ENCODE data around the gene ZBTB12. TPM values are rescaled to one million over a fixed set of nuclear protein-coding genes. Genes with fewer than 3 reads are reported as not detected.

Gene ZBTB12
- total and polyA plus RNA-seq, 9 of the 15 experiments (the other 6 are each of a cell fraction or from before 2014, with no cell fraction given): 0.03 to 12.4 (median 5.8) TPM; not detected in 1

GRCh38 chr6:31903957-31904356, 2.1 kb upstream of the ZBTB12 start (continued):
- no peak for TF ChIP-seq ZNF133 (CRISPR knock-in tag; IDR thresholded peaks at IDR 0.05)
- TF ChIP-seq PKNOX1 (IDR thresholded peaks at IDR 0.05): no peak
- TF ChIP-seq BHLHE40 (IDR thresholded peaks at IDR 0.05; ENCODE audit: low read length): peak; percentile 11; the same call in 1 of the 2 replicates
- no peak for TF ChIP-seq SRSF1 (IDR thresholded peaks at IDR 0.05; ENCODE audit: low read depth, low read length)
- TF ChIP-seq CBFA2T3 (IDR thresholded peaks at IDR 0.05): peak; percentile 63
- peak; percentile 75; the same call in 1 of the 2 replicates for TF ChIP-seq MECOM (CRISPR knock-in tag; IDR thresholded peaks at IDR 0.05)
- TF ChIP-seq, protein P1, sequence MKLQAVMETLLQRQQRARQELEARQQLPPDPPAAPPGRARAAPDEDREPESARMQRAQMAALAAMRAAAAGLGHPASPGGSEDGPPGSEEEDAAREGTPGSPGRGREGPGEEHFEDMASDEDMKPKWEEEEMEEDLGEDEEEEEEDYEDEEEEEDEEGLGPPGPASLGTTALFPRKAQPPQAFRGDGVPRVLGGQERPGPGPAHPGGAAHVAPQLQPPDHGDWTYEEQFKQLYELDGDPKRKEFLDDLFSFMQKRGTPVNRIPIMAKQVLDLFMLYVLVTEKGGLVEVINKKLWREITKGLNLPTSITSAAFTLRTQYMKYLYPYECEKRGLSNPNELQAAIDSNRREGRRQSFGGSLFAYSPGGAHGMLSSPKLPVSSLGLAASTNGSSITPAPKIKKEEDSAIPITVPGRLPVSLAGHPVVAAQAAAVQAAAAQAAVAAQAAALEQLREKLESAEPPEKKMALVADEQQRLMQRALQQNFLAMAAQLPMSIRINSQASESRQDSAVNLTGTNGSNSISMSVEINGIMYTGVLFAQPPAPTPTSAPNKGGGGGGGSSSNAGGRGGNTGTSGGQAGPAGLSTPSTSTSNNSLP (IDR thresholded peaks at IDR 0.05; ENCODE audit: borderline replicate concordance, low read depth, low read length): peak; percentile 44; the same call in 1 of the 2 replicates
- peak; percentile 42 for TF ChIP-seq CBFA2T2 (conservative IDR thresholded peaks at IDR 0.05)
- TF ChIP-seq ETV1 (tag; conservative IDR thresholded peaks at IDR 0.05; ENCODE audit: low read depth): no peak
- TF ChIP-seq POLR2H (tag; IDR thresholded peaks at IDR 0.05; ENCODE audit: low read depth): no peak
- TF ChIP-seq FOXA3 (CRISPR knock-in tag; conservative IDR thresholded peaks at IDR 0.05 in 1 of 2, IDR thresholded peaks at IDR 0.05 in 1 of 2): 0 out of 4 replicates have a peak, but pooled peaks of 1 of the 2 experiments have one; percentile 19
- 0 out of 2 replicates have a peak, but pooled peaks have one; percentile 42 for TF ChIP-seq CTBP1 (IDR thresholded peaks at IDR 0.05; ENCODE audit: borderline replicate concordance)
- TF ChIP-seq, protein P2, sequence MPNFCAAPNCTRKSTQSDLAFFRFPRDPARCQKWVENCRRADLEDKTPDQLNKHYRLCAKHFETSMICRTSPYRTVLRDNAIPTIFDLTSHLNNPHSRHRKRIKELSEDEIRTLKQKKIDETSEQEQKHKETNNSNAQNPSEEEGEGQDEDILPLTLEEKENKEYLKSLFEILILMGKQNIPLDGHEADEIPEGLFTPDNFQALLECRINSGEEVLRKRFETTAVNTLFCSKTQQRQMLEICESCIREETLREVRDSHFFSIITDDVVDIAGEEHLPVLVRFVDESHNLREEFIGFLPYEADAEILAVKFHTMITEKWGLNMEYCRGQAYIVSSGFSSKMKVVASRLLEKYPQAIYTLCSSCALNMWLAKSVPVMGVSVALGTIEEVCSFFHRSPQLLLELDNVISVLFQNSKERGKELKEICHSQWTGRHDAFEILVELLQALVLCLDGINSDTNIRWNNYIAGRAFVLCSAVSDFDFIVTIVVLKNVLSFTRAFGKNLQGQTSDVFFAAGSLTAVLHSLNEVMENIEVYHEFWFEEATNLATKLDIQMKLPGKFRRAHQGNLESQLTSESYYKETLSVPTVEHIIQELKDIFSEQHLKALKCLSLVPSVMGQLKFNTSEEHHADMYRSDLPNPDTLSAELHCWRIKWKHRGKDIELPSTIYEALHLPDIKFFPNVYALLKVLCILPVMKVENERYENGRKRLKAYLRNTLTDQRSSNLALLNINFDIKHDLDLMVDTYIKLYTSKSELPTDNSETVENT (CRISPR knock-in tag; IDR thresholded peaks at IDR 0.05): no peak
- TF ChIP-seq JUND (IDR thresholded peaks at IDR 0.05; ENCODE audit: borderline replicate concordance, low read depth, low read length): peak; percentile 40; the same call in 1 of the 2 replicates
- TF ChIP-seq JUND (tag; IDR thresholded peaks at IDR 0.05; ENCODE audit: borderline replicate concordance, low read depth, low read length): no peak; the same call in 2 of the 3 replicates
- TF ChIP-seq, protein P3, sequence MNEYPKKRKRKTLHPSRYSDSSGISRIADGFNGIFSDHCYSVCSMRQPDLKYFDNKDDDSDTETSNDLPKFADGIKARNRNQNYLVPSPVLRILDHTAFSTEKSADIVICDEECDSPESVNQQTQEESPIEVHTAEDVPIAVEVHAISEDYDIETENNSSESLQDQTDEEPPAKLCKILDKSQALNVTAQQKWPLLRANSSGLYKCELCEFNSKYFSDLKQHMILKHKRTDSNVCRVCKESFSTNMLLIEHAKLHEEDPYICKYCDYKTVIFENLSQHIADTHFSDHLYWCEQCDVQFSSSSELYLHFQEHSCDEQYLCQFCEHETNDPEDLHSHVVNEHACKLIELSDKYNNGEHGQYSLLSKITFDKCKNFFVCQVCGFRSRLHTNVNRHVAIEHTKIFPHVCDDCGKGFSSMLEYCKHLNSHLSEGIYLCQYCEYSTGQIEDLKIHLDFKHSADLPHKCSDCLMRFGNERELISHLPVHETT (CRISPR knock-in tag; conservative IDR thresholded peaks at IDR 0.05 in 1 of 2, IDR thresholded peaks at IDR 0.05 in 1 of 2): 0 out of 4 replicates have a peak, but pooled peaks of 1 of the 2 experiments have one; percentile 28
- no peak for TF ChIP-seq SOX6 (IDR thresholded peaks at IDR 0.05)
- 0 out of 2 replicates have a peak, but pooled peaks have one; percentile 8 for TF ChIP-seq MAFG (tag; conservative IDR thresholded peaks at IDR 0.05)
- TF ChIP-seq TAL1 (IDR thresholded peaks at IDR 0.05): peak; percentile 12; the same call in 1 of the 2 replicates
- TF ChIP-seq ZNF436 (CRISPR knock-in tag; IDR thresholded peaks at IDR 0.05): no peak
- TF ChIP-seq USF2 (CRISPR knock-in tag; IDR thresholded peaks at IDR 0.05): no peak
- no peak for TF ChIP-seq ADNP (tag; IDR thresholded peaks at IDR 0.05)
